Prostate gland (tissue), 2 donors: ENCODE data around the gene CYYR1. TPM values are rescaled to one million over a fixed set of nuclear protein-coding genes. Genes with fewer than 3 reads are reported as not detected.

Experiments
- DNase-seq: peaks from one replicate; pipeline ENCODE4 v3.0.0-alpha.2; 2019; ENCODE audit warnings: low spot score
- H3K27ac ChIP-seq, 2 donors: fragments of 200-600 bp; sonication (generic); 2 replicates each; pipeline ENCODE4 v1.5.1; 2017 to 2019
- H3K27me3 ChIP-seq: fragments of 200-600 bp; sonication (generic); replicated peaks from 2 replicates; pipeline ENCODE4 v1.5.1; 2019; ENCODE audit not compliant: insufficient read depth
- H3K36me3 ChIP-seq, 2 donors: fragments of 200-600 bp; sonication (generic); 1 replicate in 1 of 2; 2 replicates in 1 of 2; pipeline versions ENCODE4 v1.5.1 to v1.8.1; 2017 to 2019
- H3K4me1 ChIP-seq: fragments of 200-600 bp; sonication (generic); replicated peaks from 2 replicates; pipeline ENCODE4 v1.5.1; 2019
- H3K4me3 ChIP-seq, 2 donors: fragments of 200-600 bp; sonication (generic); 2 replicates each; pipeline ENCODE4 v1.5.1; 2017 to 2019
- H3K9me3 ChIP-seq: fragments of 200-600 bp; sonication (generic); 2 replicates; pipeline ENCODE4 v1.5.1; 2017
- CTCF ChIP-seq, 4 experiments: fragments of 200-600 bp in 2 of 4; fragments of 450-650 bp in 2 of 4; sonication (generic) in 2 of 4; IDR thresholded peaks; 1 replicate in 3 of 4; 2 replicates in 1 of 4; pipeline ENCODE4 v1.5.1; 2016 to 2019; ENCODE audit warnings: antibody characterized with exemption in 4 of 4, mild to moderate bottlenecking in 2 of 4, moderate library complexity in 2 of 4
- POLR2A ChIP-seq: fragments of 450-650 bp; IDR thresholded peaks from one replicate; pipeline ENCODE4 v1.6.1; 2016; ENCODE audit warnings: antibody characterized with exemption, mild to moderate bottlenecking
- POLR2AphosphoS5 ChIP-seq: sonication (generic); formaldehyde crosslinking; IDR thresholded peaks from one replicate; pipeline ENCODE4 v1.6.1; 2017; ENCODE audit warnings: antibody characterized with exemption
- WGBS: methylation state at CpG from one replicate; pipeline ENCODE4 v1.1.5; 2018; 5-methylcytosine and 5-hydroxymethylcytosine counted together
- intact Hi-C: fragments of 100-400 bp; cut with DNase I; formaldehyde crosslinking; loops from one replicate; pipeline ENCODE4 v1.14.2; 2022
- total RNA-seq, 2 donors: library from RNA; depleted of rRNA; stranded (reverse); fragments of >200 nt; gene quantifications; one replicate each; pipeline ENCODE4 v1.1.0, GENCODE V29; 2016

The CYYR1 gene
- total RNA-seq, 2 donors from 2014 or later = 9.7 to 13.3 TPM

GRCh38 chr21:26422706-26423105, 150.4 kb downstream of the CYYR1 start:
- 71% methylated on average over 4 of the region's 4 CpGs for WGBS
- intact Hi-C loops = no loop called here
- Histone ChIP-seq H3K9me3 (no peaks in the 10 kb centered on the region), H3K4me3 (no peak overlapping the region), H3K36me3 (no peaks in the 10 kb centered on the region), H3K27ac (no peak overlapping the region), H3K27me3 (no peaks in the 10 kb centered on the region), H3K4me1 (no peaks in the 10 kb centered on the region)
- DNase-seq = no peak
- TF ChIP-seq POLR2AphosphoS5 = no peak
- no peak for TF ChIP-seq POLR2A
- TF ChIP-seq CTCF (IDR thresholded peaks at IDR 0.05) = no peak

- Histone ChIP-seq H3K4me3 (no peak overlapping the region), H3K36me3 (no peaks in the 10 kb centered on the region), H3K9me3 (no peaks in the 10 kb centered on the region), H3K4me1 (no peaks in the 10 kb centered on the region), H3K27ac (no peak overlapping the region), H3K27me3 (no peaks in the 10 kb centered on the region)
- no peak for DNase-seq
- intact Hi-C loops = no loop called here
- 92% methylated on average over 3 of the region's 3 CpGs for WGBS
- TF ChIP-seq POLR2AphosphoS5 (no peak), CTCF (IDR thresholded peaks at IDR 0.05) (no peak), POLR2A (no peak)
Observed at GRCh38 chr21:26422138-26422537, 150.9 kb downstream of the CYYR1 start.

GRCh38 chr21:26421724-26422123, 151.4 kb downstream of the CYYR1 start:
- TF ChIP-seq POLR2A = no peak
- no peak for TF ChIP-seq CTCF (IDR thresholded peaks at IDR 0.05)
- no peak for TF ChIP-seq POLR2AphosphoS5
- H3K9me3 ChIP-seq = no peaks in the 10 kb centered on the region
- no peaks in the 10 kb centered on the region for H3K4me1 ChIP-seq
- DNase-seq = no peak
- H3K4me3 ChIP-seq = no peak overlapping the region
- H3K36me3 ChIP-seq = no peaks in the 10 kb centered on the region
- no peaks in the 10 kb centered on the region for H3K27me3 ChIP-seq
- H3K27ac ChIP-seq = no peak overlapping the region
- 88% methylated on average over 1 of the region's 1 CpG for WGBS
- intact Hi-C loops = no loop called here
